WTC11 (cell line): ENCODE measurements around the gene MAGEB17. TPM values are rescaled to one million over a fixed set of nuclear protein-coding genes. Genes with fewer than 3 reads are reported as not detected.

Source experiments
- ATAC-seq: fragments of 200-7000 bp; cut with Tn5 transposase; 2 replicates; pipeline ENCODE4 v1.10.0; 2021; ENCODE audit warnings: mild to moderate bottlenecking, moderate library complexity
- CTCF ChIA-PET: fragments of 300-600 bp; sonication (Branson Sonifier 250); formaldehyde crosslinking; loops from one replicate; lab custom pipeline; 2021; ENCODE audit warnings: antibody characterized with exemption; lab: Charles Lee
- POLR2A ChIA-PET: fragments of 350-600 bp; sonication (Branson Sonifier 250); formaldehyde crosslinking; loops from one replicate; lab custom pipeline; 2021; ENCODE audit warnings: antibody characterized with exemption; lab: Charles Lee
- DNase-seq: peaks from one replicate; pipeline ENCODE4 v3.0.0; 2021; ENCODE audit warnings: low spot score
- H3K27ac Mint-ChIP-seq: 2 replicates; pipeline ENCODE4 v1.8.0; 2021; ENCODE audit warnings: mixed read lengths
- H3K27me3 Mint-ChIP-seq: 2 replicates; pipeline ENCODE4 v1.8.0; 2021; ENCODE audit warnings: low read depth, mild to moderate bottlenecking, moderate library complexity, mixed read lengths
- H3K36me3 Mint-ChIP-seq: 2 replicates; pipeline ENCODE4 v1.8.0; 2021; ENCODE audit warnings: mixed read lengths
- H3K4me1 Mint-ChIP-seq: 2 replicates; pipeline ENCODE4 v1.8.0; 2022; ENCODE audit warnings: mixed read lengths
- H3K4me3 Mint-ChIP-seq: 2 replicates; pipeline ENCODE4 v1.8.0; 2021; ENCODE audit warnings: mild to moderate bottlenecking, moderate library complexity, mixed read lengths
- H3K9me3 Mint-ChIP-seq: 2 replicates; pipeline ENCODE4 v1.8.0; 2021; ENCODE audit warnings: mixed read lengths
- CREB1 ChIP-seq: sonication (generic); formaldehyde crosslinking; IDR thresholded peaks from 2 replicates; pipeline ENCODE4 v1.8.0; 2023; ENCODE audit warnings: mild to moderate bottlenecking, missing genetic modification reagents
- E2F5 ChIP-seq: sonication (generic); formaldehyde crosslinking; IDR thresholded peaks from 2 replicates; pipeline ENCODE4 v1.8.1; 2022; ENCODE audit warnings: mild to moderate bottlenecking, moderate library complexity, missing genetic modification reagents
- ELF4 ChIP-seq: sonication (generic); formaldehyde crosslinking; IDR thresholded peaks from 2 replicates; pipeline ENCODE4 v1.8.1; 2022; ENCODE audit warnings: low read depth, mild to moderate bottlenecking, moderate library complexity, missing genetic modification reagents
- ESRRA ChIP-seq: sonication (generic); formaldehyde crosslinking; IDR thresholded peaks from 2 replicates; pipeline ENCODE4 v1.8.1; 2022; ENCODE audit warnings: mild to moderate bottlenecking, missing genetic modification reagents, borderline replicate concordance
- FOXP1 ChIP-seq: sonication (generic); formaldehyde crosslinking; IDR thresholded peaks from 2 replicates; pipeline ENCODE4 v1.8.0; 2022; ENCODE audit warnings: missing genetic modification reagents, mild to moderate bottlenecking, moderate library complexity, borderline replicate concordance
- GRHL2 ChIP-seq: fragments of 250-450 bp; sonication (Bioruptor Pico); IDR thresholded peaks from 2 replicates; pipeline ENCODE4 v1.8.0; 2022; ENCODE audit warnings: mild to moderate bottlenecking, moderate library complexity; ENCODE audit not compliant: insufficient replicate concordance, severe bottlenecking
- HMGXB4 ChIP-seq: sonication (generic); formaldehyde crosslinking; IDR thresholded peaks from 2 replicates; pipeline ENCODE4 v1.8.1; 2023; ENCODE audit warnings: mild to moderate bottlenecking, moderate library complexity, missing genetic modification reagents
- JAZF1 ChIP-seq: fragments of 250-450 bp; sonication (Bioruptor Pico); IDR thresholded peaks from 2 replicates; pipeline ENCODE4 v1.9.0; 2021; ENCODE audit warnings: moderate library complexity, mild to moderate bottlenecking, inconsistent platforms
- MAX ChIP-seq: sonication (generic); formaldehyde crosslinking; IDR thresholded peaks from 2 replicates; pipeline ENCODE4 v1.8.0; 2022; ENCODE audit warnings: mild to moderate bottlenecking, missing genetic modification reagents
- NFATC4 ChIP-seq: fragments of 250-450 bp; sonication (Bioruptor Pico); IDR thresholded peaks from 2 replicates; pipeline ENCODE4 v1.9.0; 2021; ENCODE audit warnings: mild to moderate bottlenecking
- NR2C2 ChIP-seq: sonication (generic); formaldehyde crosslinking; IDR thresholded peaks from 2 replicates; pipeline ENCODE4 v1.8.0; 2022; ENCODE audit warnings: mild to moderate bottlenecking, missing genetic modification reagents
- NR3C1 ChIP-seq: sonication (generic); formaldehyde crosslinking; conservative IDR thresholded peaks from 2 replicates; pipeline ENCODE4 v1.8.1; 2023; ENCODE audit warnings: low read depth, mild to moderate bottlenecking, missing genetic modification reagents
- PRRX2 ChIP-seq: fragments of 250-450 bp; sonication (Bioruptor Pico); IDR thresholded peaks from 2 replicates; pipeline ENCODE4 v1.8.0; 2021; ENCODE audit warnings: mild to moderate bottlenecking
- ZNF263 ChIP-seq: sonication (generic); formaldehyde crosslinking; IDR thresholded peaks from 2 replicates; pipeline ENCODE4 v1.8.1; 2022; ENCODE audit warnings: low read depth, mild to moderate bottlenecking, moderate library complexity, missing genetic modification reagents
- ZNF281 ChIP-seq: sonication (generic); formaldehyde crosslinking; IDR thresholded peaks from 2 replicates; pipeline ENCODE4 v1.8.0; 2023; ENCODE audit warnings: mild to moderate bottlenecking, missing genetic modification reagents
- total RNA-seq: library from RNA; stranded (reverse); gene quantifications from 3 replicates; pipeline ENCODE4 v1.2.3, GENCODE V29; 2021
- TF ChIP-seq, protein P1 (sequence below): fragments of 250-450 bp; sonication (Bioruptor Pico); IDR thresholded peaks from 2 replicates; pipeline ENCODE4 v1.9.0; 2021; ENCODE audit warnings: mild to moderate bottlenecking
- TF ChIP-seq, protein P2 (sequence below): sonication (generic); formaldehyde crosslinking; IDR thresholded peaks from 2 replicates; pipeline ENCODE4 v1.8.1; 2023; ENCODE audit warnings: mild to moderate bottlenecking, missing genetic modification reagents, borderline replicate concordance
- TF ChIP-seq, protein P3 (sequence below): sonication (generic); formaldehyde crosslinking; IDR thresholded peaks from 2 replicates; pipeline ENCODE4 v1.8.1; 2022; ENCODE audit warnings: missing genetic modification reagents, borderline replicate concordance
- TF ChIP-seq, protein P4 (sequence below): fragments of 250-450 bp; sonication (Bioruptor Pico); IDR thresholded peaks from 2 replicates; pipeline ENCODE4 v1.8.0; 2021; ENCODE audit warnings: mild to moderate bottlenecking

MAGEB17 gene
- total RNA-seq, 1 experiment from 2014 or later: 0.63 TPM

DNA sequence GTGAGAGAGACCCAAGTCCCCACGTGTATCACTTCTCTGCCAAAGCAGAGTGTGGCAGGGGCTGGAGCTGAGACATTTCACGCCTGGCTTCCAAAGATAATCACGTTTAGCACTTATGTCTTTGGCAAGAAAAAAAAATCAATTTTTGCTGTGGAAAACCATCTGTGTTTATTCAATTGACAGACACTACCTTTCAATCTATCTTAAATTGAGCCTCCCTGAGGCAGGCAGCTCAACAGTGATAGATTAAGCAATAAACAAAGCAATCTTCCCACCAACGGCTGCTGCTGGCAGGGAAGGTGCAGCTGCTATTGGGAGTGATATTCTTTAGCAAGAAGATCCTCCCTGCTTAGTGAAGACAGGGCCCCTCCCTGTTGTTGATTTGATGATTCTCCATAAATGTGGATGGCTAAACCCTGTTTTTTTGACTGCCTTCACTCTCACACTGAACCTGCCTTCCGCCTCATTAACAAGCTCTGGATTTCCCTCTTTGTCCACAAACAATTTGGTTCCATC is 11.6 kb upstream of the MAGEB17 start (continued):
- TF ChIP-seq E2F5 (CRISPR knock-in tag) (no peak), ZNF281 (CRISPR knock-in tag) (no peak), JAZF1 (no peak)
- TF ChIP-seq, protein P1, sequence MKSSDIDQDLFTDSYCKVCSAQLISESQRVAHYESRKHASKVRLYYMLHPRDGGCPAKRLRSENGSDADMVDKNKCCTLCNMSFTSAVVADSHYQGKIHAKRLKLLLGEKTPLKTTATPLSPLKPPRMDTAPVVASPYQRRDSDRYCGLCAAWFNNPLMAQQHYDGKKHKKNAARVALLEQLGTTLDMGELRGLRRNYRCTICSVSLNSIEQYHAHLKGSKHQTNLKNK (CRISPR knock-in tag): no peak

- peaks cover 19% of the 10 kb centered on the region for H3K4me1 Mint-ChIP-seq
- H3K36me3 Mint-ChIP-seq: peaks cover 39% of the 10 kb centered on the region
- CTCF ChIA-PET: no interaction called here
- TF ChIP-seq NR3C1 (CRISPR knock-in tag): no peak
- no peak for TF ChIP-seq ESRRA (CRISPR knock-in tag)
- TF ChIP-seq PRRX2 (CRISPR knock-in tag): no peak
- no peak for TF ChIP-seq ZNF263 (CRISPR knock-in tag)
- TF ChIP-seq NFATC4 (CRISPR knock-in tag): no peak
- no peak for TF ChIP-seq ELF4 (CRISPR knock-in tag)
- no peak for TF ChIP-seq CREB1 (CRISPR knock-in tag)
- no peak for TF ChIP-seq NR2C2
- TF ChIP-seq FOXP1 (CRISPR knock-in tag): no peak
- no peak for TF ChIP-seq HMGXB4
- H3K9me3 Mint-ChIP-seq: no peaks in the 10 kb centered on the region
- POLR2A ChIA-PET: no interaction called here
- H3K27me3 Mint-ChIP-seq: no peaks in the 10 kb centered on the region
- DNase-seq: no peak
- no peak overlapping the region for H3K4me3 Mint-ChIP-seq
- no peak overlapping the region for H3K27ac Mint-ChIP-seq
- ATAC-seq: no peak
Observed at GRCh38 chrX:16156692-16157331, 10.5 kb upstream of the MAGEB17 start.

DNA sequence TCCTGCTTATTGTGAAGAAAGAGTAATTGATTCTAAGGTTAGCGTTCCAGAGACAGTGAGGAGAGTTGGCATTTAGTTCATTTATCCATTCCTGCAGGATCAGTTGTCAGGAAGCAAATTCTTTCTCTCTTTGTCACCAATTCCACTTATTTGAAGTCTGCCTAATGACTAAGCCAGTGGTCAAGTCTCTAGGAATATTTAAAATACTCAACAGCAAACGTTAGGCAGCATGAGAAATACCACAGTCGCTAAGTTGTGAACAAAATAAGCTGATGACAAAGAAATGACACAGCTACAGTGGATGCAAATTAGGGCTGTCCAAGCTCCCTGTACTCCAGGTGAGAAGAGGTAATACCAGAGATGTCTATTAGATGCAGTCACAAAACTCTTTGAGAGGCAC is 6.6 kb upstream of the MAGEB17 start:
- no peak for DNase-seq
- ChIA-PET POLR2A (no interaction called here), CTCF (no interaction called here)
- Mint-ChIP-seq H3K27me3 (no peaks in the 10 kb centered on the region), H3K9me3 (no peaks in the 10 kb centered on the region), H3K36me3 (peaks cover 17% of the 10 kb centered on the region), H3K27ac (no peak overlapping the region), H3K4me1 (peaks cover 49% of the 10 kb centered on the region), H3K4me3 (no peak overlapping the region)
- ATAC-seq: no peak
- TF ChIP-seq, protein P2, sequence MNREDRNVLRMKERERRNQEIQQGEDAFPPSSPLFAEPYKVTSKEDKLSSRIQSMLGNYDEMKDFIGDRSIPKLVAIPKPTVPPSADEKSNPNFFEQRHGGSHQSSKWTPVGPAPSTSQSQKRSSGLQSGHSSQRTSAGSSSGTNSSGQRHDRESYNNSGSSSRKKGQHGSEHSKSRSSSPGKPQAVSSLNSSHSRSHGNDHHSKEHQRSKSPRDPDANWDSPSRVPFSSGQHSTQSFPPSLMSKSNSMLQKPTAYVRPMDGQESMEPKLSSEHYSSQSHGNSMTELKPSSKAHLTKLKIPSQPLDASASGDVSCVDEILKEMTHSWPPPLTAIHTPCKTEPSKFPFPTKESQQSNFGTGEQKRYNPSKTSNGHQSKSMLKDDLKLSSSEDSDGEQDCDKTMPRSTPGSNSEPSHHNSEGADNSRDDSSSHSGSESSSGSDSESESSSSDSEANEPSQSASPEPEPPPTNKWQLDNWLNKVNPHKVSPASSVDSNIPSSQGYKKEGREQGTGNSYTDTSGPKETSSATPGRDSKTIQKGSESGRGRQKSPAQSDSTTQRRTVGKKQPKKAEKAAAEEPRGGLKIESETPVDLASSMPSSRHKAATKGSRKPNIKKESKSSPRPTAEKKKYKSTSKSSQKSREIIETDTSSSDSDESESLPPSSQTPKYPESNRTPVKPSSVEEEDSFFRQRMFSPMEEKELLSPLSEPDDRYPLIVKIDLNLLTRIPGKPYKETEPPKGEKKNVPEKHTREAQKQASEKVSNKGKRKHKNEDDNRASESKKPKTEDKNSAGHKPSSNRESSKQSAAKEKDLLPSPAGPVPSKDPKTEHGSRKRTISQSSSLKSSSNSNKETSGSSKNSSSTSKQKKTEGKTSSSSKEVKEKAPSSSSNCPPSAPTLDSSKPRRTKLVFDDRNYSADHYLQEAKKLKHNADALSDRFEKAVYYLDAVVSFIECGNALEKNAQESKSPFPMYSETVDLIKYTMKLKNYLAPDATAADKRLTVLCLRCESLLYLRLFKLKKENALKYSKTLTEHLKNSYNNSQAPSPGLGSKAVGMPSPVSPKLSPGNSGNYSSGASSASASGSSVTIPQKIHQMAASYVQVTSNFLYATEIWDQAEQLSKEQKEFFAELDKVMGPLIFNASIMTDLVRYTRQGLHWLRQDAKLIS (CRISPR knock-in tag): no peak
- TF ChIP-seq GRHL2 (CRISPR knock-in tag) (no peak), MAX (no peak), PRRX2 (CRISPR knock-in tag) (no peak), NR3C1 (CRISPR knock-in tag) (no peak)
- TF ChIP-seq, protein P3, sequence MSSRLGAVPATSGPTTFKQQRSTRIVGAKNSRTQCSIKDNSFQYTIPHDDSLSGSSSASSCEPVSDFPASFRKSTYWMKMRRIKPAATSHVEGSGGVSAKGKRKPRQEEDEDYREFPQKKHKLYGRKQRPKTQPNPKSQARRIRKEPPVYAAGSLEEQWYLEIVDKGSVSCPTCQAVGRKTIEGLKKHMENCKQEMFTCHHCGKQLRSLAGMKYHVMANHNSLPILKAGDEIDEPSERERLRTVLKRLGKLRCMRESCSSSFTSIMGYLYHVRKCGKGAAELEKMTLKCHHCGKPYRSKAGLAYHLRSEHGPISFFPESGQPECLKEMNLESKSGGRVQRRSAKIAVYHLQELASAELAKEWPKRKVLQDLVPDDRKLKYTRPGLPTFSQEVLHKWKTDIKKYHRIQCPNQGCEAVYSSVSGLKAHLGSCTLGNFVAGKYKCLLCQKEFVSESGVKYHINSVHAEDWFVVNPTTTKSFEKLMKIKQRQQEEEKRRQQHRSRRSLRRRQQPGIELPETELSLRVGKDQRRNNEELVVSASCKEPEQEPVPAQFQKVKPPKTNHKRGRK (CRISPR knock-in tag): no peak
- TF ChIP-seq, protein P4, sequence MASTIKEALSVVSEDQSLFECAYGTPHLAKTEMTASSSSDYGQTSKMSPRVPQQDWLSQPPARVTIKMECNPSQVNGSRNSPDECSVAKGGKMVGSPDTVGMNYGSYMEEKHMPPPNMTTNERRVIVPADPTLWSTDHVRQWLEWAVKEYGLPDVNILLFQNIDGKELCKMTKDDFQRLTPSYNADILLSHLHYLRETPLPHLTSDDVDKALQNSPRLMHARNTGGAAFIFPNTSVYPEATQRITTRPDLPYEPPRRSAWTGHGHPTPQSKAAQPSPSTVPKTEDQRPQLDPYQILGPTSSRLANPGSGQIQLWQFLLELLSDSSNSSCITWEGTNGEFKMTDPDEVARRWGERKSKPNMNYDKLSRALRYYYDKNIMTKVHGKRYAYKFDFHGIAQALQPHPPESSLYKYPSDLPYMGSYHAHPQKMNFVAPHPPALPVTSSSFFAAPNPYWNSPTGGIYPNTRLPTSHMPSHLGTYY (CRISPR knock-in tag): no peak
